ENCODE data around the gene SLC25A17.

DNA sequence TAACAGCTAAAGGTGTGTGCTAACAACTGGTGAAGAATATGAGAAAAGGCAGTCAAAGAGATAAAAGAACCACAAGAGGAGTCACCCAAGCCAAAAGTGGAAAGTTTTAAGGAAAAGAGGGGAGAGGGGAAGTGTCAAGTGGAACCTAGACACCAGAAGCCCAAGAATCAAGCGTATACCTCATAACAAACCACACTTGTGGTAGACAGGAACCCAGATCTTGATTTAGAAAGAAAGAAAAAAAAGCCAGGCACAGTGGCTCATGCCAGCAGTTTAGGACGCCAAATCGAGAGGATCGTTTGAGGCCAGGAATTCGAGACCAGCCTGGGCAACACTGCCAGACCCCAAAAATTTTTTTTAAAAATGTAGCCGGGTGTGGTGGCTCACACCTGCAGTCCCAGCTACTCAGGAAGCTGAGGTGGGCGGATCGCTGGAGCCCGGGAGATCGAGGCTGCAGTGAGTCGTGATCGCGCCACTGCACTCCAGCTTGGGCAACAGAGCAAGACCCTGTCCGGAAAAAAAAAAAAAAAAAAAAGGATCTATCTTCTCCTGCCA lies 877 bp downstream of the SLC25A17 start:
- TF ChIP-seq, protein P1, sequence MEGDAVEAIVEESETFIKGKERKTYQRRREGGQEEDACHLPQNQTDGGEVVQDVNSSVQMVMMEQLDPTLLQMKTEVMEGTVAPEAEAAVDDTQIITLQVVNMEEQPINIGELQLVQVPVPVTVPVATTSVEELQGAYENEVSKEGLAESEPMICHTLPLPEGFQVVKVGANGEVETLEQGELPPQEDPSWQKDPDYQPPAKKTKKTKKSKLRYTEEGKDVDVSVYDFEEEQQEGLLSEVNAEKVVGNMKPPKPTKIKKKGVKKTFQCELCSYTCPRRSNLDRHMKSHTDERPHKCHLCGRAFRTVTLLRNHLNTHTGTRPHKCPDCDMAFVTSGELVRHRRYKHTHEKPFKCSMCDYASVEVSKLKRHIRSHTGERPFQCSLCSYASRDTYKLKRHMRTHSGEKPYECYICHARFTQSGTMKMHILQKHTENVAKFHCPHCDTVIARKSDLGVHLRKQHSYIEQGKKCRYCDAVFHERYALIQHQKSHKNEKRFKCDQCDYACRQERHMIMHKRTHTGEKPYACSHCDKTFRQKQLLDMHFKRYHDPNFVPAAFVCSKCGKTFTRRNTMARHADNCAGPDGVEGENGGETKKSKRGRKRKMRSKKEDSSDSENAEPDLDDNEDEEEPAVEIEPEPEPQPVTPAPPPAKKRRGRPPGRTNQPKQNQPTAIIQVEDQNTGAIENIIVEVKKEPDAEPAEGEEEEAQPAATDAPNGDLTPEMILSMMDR (conservative IDR thresholded peaks at IDR 0.05 in 1 of 2, IDR thresholded peaks at IDR 0.05 in 1 of 2; ENCODE audit: low read depth in 1 of 2, low read length in 2 of 2) = no peak
- TF ChIP-seq EZH2 (IDR thresholded peaks at IDR 0.05; ENCODE audit: low read length, missing control alignments) = no peak

Measured in fibroblast of lung (primary cell).